GM12878 (cell line): ENCODE measurements around the gene QPCT. TPM values are rescaled to one million over a fixed set of nuclear protein-coding genes. Genes with fewer than 3 reads are reported as not detected.

Experiments used
- ATAC-seq: fragments of 200-7000 bp; cut with Tn5 transposase; 3 replicates; pipeline ENCODE4 v1.9.1; 2020; ENCODE audit warnings: mild to moderate bottlenecking, moderate library complexity
- BruUV-seq: library from RNA; stranded (reverse); fragments of 400-500 nt; replicated peaks from 2 replicates; lab custom pipeline; 2021; lab: Mats Ljungman, UMichigan
- CTCF ChIA-PET: fragments of 300-600 bp; sonication (Branson Sonifier 250); formaldehyde crosslinking; extraction: SDS; loops from one replicate; lab custom pipeline; 2021; ENCODE audit warnings: inconsistent platforms; lab: Yijun Ruan, JAX
- POLR2A ChIA-PET: fragments of 350-600 bp; formaldehyde crosslinking; extraction: SDS; loops from one replicate; lab custom pipeline; 2021; ENCODE audit warnings: inconsistent platforms; lab: Charles Lee
- RAD21 ChIA-PET: fragments of 300-600 bp; sonication (Branson Sonifier 250); formaldehyde crosslinking; loops from one replicate; lab custom pipeline; 2023; ENCODE audit warnings: antibody characterized with exemption; ENCODE audit not compliant: unreplicated experiment; lab: Charles Lee
- SMC1A ChIA-PET: fragments of 300-600 bp; sonication (Branson Sonifier 250); formaldehyde crosslinking; loops from one replicate; lab custom pipeline; 2023; ENCODE audit not compliant: unreplicated experiment, uncharacterized antibody; lab: Charles Lee
- DNase-seq: peaks from one replicate; pipeline ENCODE4 v3.0.0-alpha.2; 2011; ENCODE audit warnings: low read depth, low spot score
- FAIRE-seq: peaks from 3 replicates; lab custom pipeline; 2011; peaks lifted over from hg19 to GRCh38; lab: Jason Lieb, UNC
- H2AFZ ChIP-seq: 2 replicates; pipeline ENCODE4 v1.6.0; 2011; ENCODE audit warnings: low read depth, low read length, control low read depth; ENCODE audit not compliant: control insufficient read depth
- H3K27ac ChIP-seq: 2 replicates; pipeline ENCODE4 v1.5.1; 2011; ENCODE audit warnings: control low read depth; ENCODE audit not compliant: control insufficient read depth, insufficient read depth
- H3K27me3 ChIP-seq, 2 experiments: replicated peaks in 1 of 2; 2 replicates each; pipeline versions ENCODE4 v1.6.0 to v1.6.1; 2011; ENCODE audit warnings: low read length in 1 of 2; ENCODE audit not compliant: control insufficient read depth in 2 of 2, insufficient read depth in 2 of 2
- H3K36me3 ChIP-seq, 2 experiments: 2 replicates each; pipeline ENCODE4 v1.5.1; 2011; ENCODE audit warnings: low read length in 1 of 2; ENCODE audit not compliant: control insufficient read depth in 2 of 2, insufficient read depth in 2 of 2
- H3K4me1 ChIP-seq: 2 replicates; pipeline ENCODE4 v1.6.1; 2011; ENCODE audit warnings: mild to moderate bottlenecking, low read length, moderate library complexity, mixed read lengths; ENCODE audit not compliant: control insufficient read depth, insufficient read depth
- H3K4me2 ChIP-seq: 2 replicates; pipeline ENCODE4 v1.6.0; 2011; ENCODE audit warnings: control low read depth; ENCODE audit not compliant: control insufficient read depth, insufficient read depth
- H3K4me3 ChIP-seq: fragments of 200-600 bp; sonication (generic); 2 replicates; pipeline ENCODE4 v1.5.1; 2016
- H3K79me2 ChIP-seq: 2 replicates; pipeline ENCODE4 v1.6.0; 2011; ENCODE audit warnings: low read length; ENCODE audit not compliant: control insufficient read depth, insufficient read depth
- H3K9ac ChIP-seq: 2 replicates; pipeline ENCODE4 v1.8.0; 2011; ENCODE audit warnings: low read length, control low read depth, mixed read lengths; ENCODE audit not compliant: control insufficient read depth, insufficient read depth
- H3K9me3 ChIP-seq: replicated peaks from 3 replicates; pipeline ENCODE4 v1.5.1; 2011; ENCODE audit warnings: mild to moderate bottlenecking, low read length; ENCODE audit not compliant: control insufficient read depth, insufficient read depth
- H4K20me1 ChIP-seq: 2 replicates; pipeline ENCODE4 v1.6.0; 2011; ENCODE audit not compliant: control insufficient read depth, insufficient read depth
- CHD1 ChIP-seq: IDR thresholded peaks from 2 replicates; pipeline ENCODE4 v1.6.1; 2012; ENCODE audit warnings: low read depth, low read length, improper control_type of control experiment
- IRF5 ChIP-seq: fragments of 450-650 bp; IDR thresholded peaks from 2 replicates; pipeline ENCODE4 v1.6.1; 2017; ENCODE audit warnings: borderline replicate concordance
- NFYB ChIP-seq: IDR thresholded peaks from 2 replicates; pipeline ENCODE4 v1.6.1; 2011; ENCODE audit warnings: low read depth, mild to moderate bottlenecking, low read length, improper control_type of control experiment, moderate library complexity; ENCODE audit not compliant: insufficient read depth
- POLR2AphosphoS2 ChIP-seq: IDR thresholded peaks from 2 replicates; pipeline ENCODE4 v1.6.1; 2011; ENCODE audit warnings: low read depth, mild to moderate bottlenecking, low read length, improper control_type of control experiment, moderate library complexity
- in situ Hi-C: fragments of 300-500 bp; cut with MboI; formaldehyde crosslinking; loops from 9 replicates; pipeline ENCODE4 v1.14.3; 2018; ENCODE audit warnings: mixed read lengths
- intact Hi-C: fragments of 100-400 bp; cut with micrococcal nuclease; formaldehyde crosslinking; loops from one replicate; pipeline ENCODE4 v1.14.2; 2022; ENCODE audit not compliant: unreplicated experiment
- polyA plus RNA-seq, 11 experiments: library from polyadenylated mRNA; depleted of rRNA in 4 of 11; unstranded in 6 of 11; stranded (reverse) in 5 of 11; fragments of >200 nt; fragmentation: Nextera tagmentation in 4 of 11; fragmentation: Illumina TruSeq in 1 of 11; extraction: Ambion mirVana in 4 of 11; extraction: Trizol in 1 of 11; gene quantifications; 1 replicate in 1 of 11; 2 replicates in 10 of 11; pipeline versions ENCODE4 v1.2.1 to v1.2.3, GENCODE V29; 2011 to 2016; ENCODE audit warnings: inconsistent platforms in 2 of 11, missing spikeins in 2 of 11, low read depth in 1 of 11
- total RNA-seq, 4 experiments: library from RNA; depleted of rRNA in 3 of 4; stranded (reverse); fragments of >200 nt in 3 of 4; fragmentation: Illumina TruSeq in 1 of 4; extraction: Trizol in 1 of 4; gene quantifications; 2 replicates each; pipeline versions ENCODE4 v1.2.1 to v1.2.3, GENCODE V29; 2013 to 2021

The QPCT gene
- total and polyA plus RNA-seq, 10 of the 15 experiments (the other 5 are each of a cell fraction or from before 2014, with no cell fraction given): 0.14 to 0.86 (median 0.18) TPM; not detected in 1

- H3K4me2 ChIP-seq: peak overlapping the region; percentile 61
- FAIRE-seq (no peak), DNase-seq (no peak), ATAC-seq (no peak)
- no peaks in the 10 kb centered on the region; a peak in 1 of 4 replicates for H3K36me3 ChIP-seq
- H3K79me2 ChIP-seq: peaks cover 5% of the 10 kb centered on the region
- H3K4me1 ChIP-seq: peaks cover 9% of the 10 kb centered on the region; the same call in 1 of the 2 replicates
- no peaks in the 10 kb centered on the region for H3K9me3 ChIP-seq
- POLR2A ChIA-PET: interaction anchor here (1.2 kb wide), 1 partner anchor 8 kb away, joined by 3 read pairs; no protein-coding TSS in a partner anchor
- intact Hi-C loops (loop anchor here (5.0 kb wide), 1 partner anchor 55 kb away; no protein-coding TSS in a partner anchor), in situ Hi-C loops (no loop called here)
- BruUV-seq: no TSS peak
- H4K20me1 ChIP-seq: no peaks in the 10 kb centered on the region
- no peak overlapping the region for H2AFZ ChIP-seq
- TF ChIP-seq IRF5: no peak
- TF ChIP-seq CHD1: no peak
- peak; percentile 67 for TF ChIP-seq NFYB
- TF ChIP-seq POLR2AphosphoS2: no peak
- peaks cover 2 to 6% of the 10 kb centered on the region in 2 experiments for H3K27me3 ChIP-seq
- H3K27ac ChIP-seq: no peak overlapping the region
- SMC1A ChIA-PET: interaction anchor here (0.6 to 2.5 kb wide), 5 partner anchors 9 to 337 kb away, joined by 3 to 17 read pairs (median 5); no protein-coding TSS in a partner anchor
- RAD21 ChIA-PET: interaction anchor here (0.7 to 2.7 kb wide), 3 partner anchors 53 to 554 kb away, joined by 4 to 9 read pairs (median 6); no protein-coding TSS in a partner anchor
- no peak overlapping the region for H3K9ac ChIP-seq
- CTCF ChIA-PET: interaction anchor here (0.7 to 2.9 kb wide), 4 partner anchors 9 to 570 kb away, joined by 3 to 11 read pairs (median 4); no protein-coding TSS in a partner anchor
- no peak overlapping the region for H3K4me3 ChIP-seq
Observed at GRCh38 chr2:37322368-37322767, 22.1 kb upstream of the QPCT start.
